Keratinocyte (primary cell): ENCODE measurements around the gene DLEC1.

Experiments used
- EZH2 ChIP-seq: IDR thresholded peaks from one replicate; pipeline ENCODE4 v1.6.1; 2012; ENCODE audit warnings: inconsistent platforms, mild to moderate bottlenecking, low read length, moderate library complexity
- TF ChIP-seq, protein P1 (sequence below), 3 experiments: IDR thresholded peaks in 1 of 3; conservative IDR thresholded peaks in 1 of 3; optimal IDR thresholded peaks in 1 of 3; 2 replicates in 2 of 3; 3 replicates in 1 of 3; pipeline versions ENCODE3 to v1.5.1; 2011; ENCODE audit warnings: low read length in 3 of 3, mild to moderate bottlenecking in 3 of 3, moderate library complexity in 2 of 3, control low read depth in 1 of 3, inconsistent platforms in 1 of 3; ENCODE audit not compliant: insufficient read depth in 2 of 3; ENCODE audit errors: extremely low read depth in 1 of 3

DNA sequence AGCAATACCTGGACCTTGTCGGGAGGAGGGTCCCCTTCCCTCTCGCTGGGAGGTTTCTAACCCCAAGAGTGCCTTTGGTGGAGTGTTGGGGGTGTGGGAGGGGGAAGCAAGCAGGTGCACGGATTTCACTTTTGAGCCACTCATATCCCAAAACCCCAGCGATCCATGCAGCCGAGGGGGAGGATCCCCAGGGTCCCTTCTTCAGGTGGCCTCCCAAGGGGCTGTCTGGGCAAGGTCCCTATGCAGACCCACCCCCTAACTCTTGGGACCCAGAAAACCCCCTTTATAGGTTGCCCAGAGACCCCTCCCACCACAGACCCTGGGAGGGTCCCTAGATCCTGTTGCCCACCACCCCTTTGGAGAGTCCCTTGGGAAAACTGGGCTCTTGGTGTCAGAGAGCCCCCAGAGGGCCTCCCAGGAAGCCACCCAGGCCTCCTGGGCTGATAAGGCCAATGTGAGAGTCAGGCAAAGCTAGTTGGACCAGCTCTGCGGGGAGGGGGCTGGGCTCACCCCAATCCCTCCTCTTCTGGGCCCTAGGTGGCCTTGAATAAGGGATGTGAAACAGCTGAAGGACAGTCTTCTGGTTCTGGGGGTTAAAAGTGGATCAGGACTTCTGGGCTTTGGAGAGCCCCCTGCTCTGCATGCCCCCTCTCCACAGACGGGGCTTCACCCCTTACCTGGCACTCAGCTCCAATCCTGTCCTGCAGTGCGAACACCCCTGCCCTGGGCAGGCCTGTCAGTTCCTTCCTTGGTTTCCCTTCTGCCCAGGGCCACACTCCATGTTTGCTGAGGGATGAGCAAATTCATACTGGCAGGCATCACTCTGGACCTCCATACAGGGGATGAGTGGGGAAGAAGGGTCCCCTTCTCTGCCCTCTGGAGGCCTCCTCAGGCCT is 8.6 kb upstream of the DLEC1 start:
- TF ChIP-seq, protein P1, sequence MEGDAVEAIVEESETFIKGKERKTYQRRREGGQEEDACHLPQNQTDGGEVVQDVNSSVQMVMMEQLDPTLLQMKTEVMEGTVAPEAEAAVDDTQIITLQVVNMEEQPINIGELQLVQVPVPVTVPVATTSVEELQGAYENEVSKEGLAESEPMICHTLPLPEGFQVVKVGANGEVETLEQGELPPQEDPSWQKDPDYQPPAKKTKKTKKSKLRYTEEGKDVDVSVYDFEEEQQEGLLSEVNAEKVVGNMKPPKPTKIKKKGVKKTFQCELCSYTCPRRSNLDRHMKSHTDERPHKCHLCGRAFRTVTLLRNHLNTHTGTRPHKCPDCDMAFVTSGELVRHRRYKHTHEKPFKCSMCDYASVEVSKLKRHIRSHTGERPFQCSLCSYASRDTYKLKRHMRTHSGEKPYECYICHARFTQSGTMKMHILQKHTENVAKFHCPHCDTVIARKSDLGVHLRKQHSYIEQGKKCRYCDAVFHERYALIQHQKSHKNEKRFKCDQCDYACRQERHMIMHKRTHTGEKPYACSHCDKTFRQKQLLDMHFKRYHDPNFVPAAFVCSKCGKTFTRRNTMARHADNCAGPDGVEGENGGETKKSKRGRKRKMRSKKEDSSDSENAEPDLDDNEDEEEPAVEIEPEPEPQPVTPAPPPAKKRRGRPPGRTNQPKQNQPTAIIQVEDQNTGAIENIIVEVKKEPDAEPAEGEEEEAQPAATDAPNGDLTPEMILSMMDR (optimal IDR thresholded peaks at IDR 0.05 in 1 of 3, IDR thresholded peaks at IDR 0.05 in 1 of 3, conservative IDR thresholded peaks at IDR 0.05 in 1 of 3; ENCODE audit: extremely low read depth in 1 of 3, insufficient read depth in 2 of 3, low read length in 3 of 3), result no peak
- no peak for TF ChIP-seq EZH2
